ENCODE measurements around the gene KDM4C. TPM values are rescaled to one million over a fixed set of nuclear protein-coding genes. Genes with fewer than 3 reads are reported as not detected.

KDM4C gene
- total RNA-seq, 2 donors from 2014 or later, result 12.8 to 31.5 TPM

GRCh38 chr9:7085357-7085756 lies 327.6 kb downstream of the KDM4C start:
- H3K27me3 ChIP-seq (ENCODE audit: control insufficient read depth, insufficient read depth, low read length, poor library complexity, severe bottlenecking), result no peaks in the 10 kb centered on the region
- no peaks in the 10 kb centered on the region for H3K9me3 ChIP-seq (ENCODE audit: control insufficient read depth, low read length)
- Mint-ChIP-seq H3K4me1 (no peaks in the 10 kb centered on the region), H3K27ac (no peak overlapping the region), H3K36me3 (ENCODE audit: low read depth) (peaks cover 2% of the 10 kb centered on the region), H3K27me3 (ENCODE audit: insufficient read depth) (no peaks in the 10 kb centered on the region), H3K9me3 (no peaks in the 10 kb centered on the region), H3K4me3 (no peak overlapping the region)
- no peak overlapping the region for H3K27ac ChIP-seq (ENCODE audit: low read depth, low read length)
- 84 to 94% methylated on average over 3 to 4 of the region's 4 CpGs for WGBS, 2 experiments (ENCODE audit: insufficient coverage in 1 of 2, insufficient read length in 1 of 2)
- H3K36me3 ChIP-seq (ENCODE audit: control insufficient read depth, insufficient read depth, low read length), result peaks cover 24% of the 10 kb centered on the region
- H3K4me1 ChIP-seq (ENCODE audit: control insufficient read depth, insufficient read depth, low read length), result no peaks in the 10 kb centered on the region
- no peak overlapping the region for H3K9ac ChIP-seq (ENCODE audit: extremely low read depth, low read length, poor library complexity, severe bottlenecking)
- H3K4me3 ChIP-seq (ENCODE audit: low read length), result no peak overlapping the region
- no peak for TF ChIP-seq CTCF (conservative IDR thresholded peaks at IDR 0.05)
- no peak for DNase-seq

GRCh38 chr9:7086389-7086788 lies 328.6 kb downstream of the KDM4C start:
- no peak overlapping the region for H3K4me3 ChIP-seq (ENCODE audit: low read length)
- no peak overlapping the region for H3K9ac ChIP-seq (ENCODE audit: extremely low read depth, low read length, poor library complexity, severe bottlenecking)
- no peaks in the 10 kb centered on the region for H3K27me3 Mint-ChIP-seq (ENCODE audit: insufficient read depth)
- H3K4me1 Mint-ChIP-seq, result no peaks in the 10 kb centered on the region
- H3K9me3 Mint-ChIP-seq, result no peaks in the 10 kb centered on the region
- no peak for TF ChIP-seq CTCF (conservative IDR thresholded peaks at IDR 0.05)
- no peaks in the 10 kb centered on the region for H3K4me1 ChIP-seq (ENCODE audit: control insufficient read depth, insufficient read depth, low read length)
- H3K36me3 ChIP-seq (ENCODE audit: control insufficient read depth, insufficient read depth, low read length), result peaks cover 24% of the 10 kb centered on the region
- H3K9me3 ChIP-seq (ENCODE audit: control insufficient read depth, low read length), result no peaks in the 10 kb centered on the region
- no peak overlapping the region for H3K4me3 Mint-ChIP-seq
- 92 to 96% methylated on average over 3 of the region's 3 CpGs for WGBS, 2 experiments (ENCODE audit: insufficient coverage in 1 of 2, insufficient read length in 1 of 2)
- H3K27ac Mint-ChIP-seq, result no peak overlapping the region
- H3K36me3 Mint-ChIP-seq (ENCODE audit: low read depth), result peaks cover 2% of the 10 kb centered on the region
- no peak for DNase-seq
- H3K27me3 ChIP-seq (ENCODE audit: control insufficient read depth, insufficient read depth, low read length, poor library complexity, severe bottlenecking), result no peaks in the 10 kb centered on the region
- no peak overlapping the region for H3K27ac ChIP-seq (ENCODE audit: low read depth, low read length)

DNA sequence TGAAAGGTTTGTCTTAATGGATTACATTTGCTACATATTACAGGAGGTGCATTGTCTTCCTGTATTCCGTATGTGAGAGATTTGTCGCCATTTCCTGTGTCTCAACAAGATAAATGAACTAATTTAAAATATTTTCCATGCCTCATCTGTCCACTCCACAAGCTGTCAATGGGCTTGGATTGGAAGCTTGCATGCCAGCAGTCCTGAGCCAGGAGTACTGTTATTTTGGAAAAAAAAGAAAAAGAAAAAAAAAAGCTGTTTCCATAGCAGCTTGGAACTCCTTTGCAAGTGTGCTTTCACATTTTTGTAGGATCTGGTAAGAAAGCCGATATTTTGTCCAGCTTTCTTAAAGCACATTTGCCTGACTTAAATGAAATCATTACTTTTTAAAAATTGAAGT lies 330.8 kb downstream of the KDM4C start:
- Histone ChIP-seq H3K36me3 (ENCODE audit: control insufficient read depth, insufficient read depth, low read length) (peaks cover 15% of the 10 kb centered on the region), H3K4me1 (ENCODE audit: control insufficient read depth, insufficient read depth, low read length) (no peaks in the 10 kb centered on the region), H3K4me3 (ENCODE audit: low read length) (no peak overlapping the region), H3K27ac (ENCODE audit: low read depth, low read length) (no peak overlapping the region), H3K27me3 (ENCODE audit: control insufficient read depth, insufficient read depth, low read length, poor library complexity, severe bottlenecking) (no peaks in the 10 kb centered on the region), H3K9ac (ENCODE audit: extremely low read depth, low read length, poor library complexity, severe bottlenecking) (no peak overlapping the region), H3K9me3 (ENCODE audit: control insufficient read depth, low read length) (no peaks in the 10 kb centered on the region)
- Mint-ChIP-seq H3K9me3 (no peaks in the 10 kb centered on the region), H3K4me1 (peaks cover 2% of the 10 kb centered on the region), H3K27me3 (ENCODE audit: insufficient read depth) (no peaks in the 10 kb centered on the region), H3K36me3 (ENCODE audit: low read depth) (peaks cover 2% of the 10 kb centered on the region), H3K4me3 (no peak overlapping the region), H3K27ac (no peak overlapping the region)
- no peak for TF ChIP-seq CTCF (conservative IDR thresholded peaks at IDR 0.05)
- DNase-seq, result no peak
- 87 to 93% methylated on average over 2 to 3 of the region's 3 CpGs for whole genome bisulfite sequencing, 2 experiments (ENCODE audit: insufficient coverage in 1 of 2, insufficient read length in 1 of 2)

Measured in endodermal cell (in vitro differentiated cells).